Activated CD4-positive, CD25-positive, alpha-beta regulatory T cell treated with anti-CD3 and anti-CD28 coated beads, Interleukin-2, amount 50 U/mL, for 16 hours (primary cell): Measurements from ENCODE around the gene AHI1.

ENCODE experiments used
- DNase-seq: peaks from one replicate; pipeline ENCODE4 v3.0.0-alpha.2; 2020; ENCODE audit warnings: low read depth, low spot score

AHI1 gene

GRCh38 chr6:135299256-135299655 lies 198.3 kb downstream of the AHI1 start:
- no peak for DNase-seq

GRCh38 chr6:135298455-135298854 lies 199.1 kb downstream of the AHI1 start:
- no peak for DNase-seq

GRCh38 chr6:135296715-135297114 lies 200.8 kb downstream of the AHI1 start:
- no peak for DNase-seq

- DNase-seq, result no peak
These were observed 202.5 kb downstream of the AHI1 start for GRCh38 chr6:135295085-135295484.

- no peak for DNase-seq
These were observed 206.1 kb downstream of the AHI1 start for GRCh38 chr6:135291288-135292076.

- DNase-seq, result no peak
These were observed 207.7 kb downstream of the AHI1 start for GRCh38 chr6:135289816-135290215.

GRCh38 chr6:135286962-135287538 lies 210.5 kb downstream of the AHI1 start:
- DNase-seq, result no peak

GRCh38 chr6:135285165-135285564 lies 212.4 kb downstream of the AHI1 start:
- DNase-seq, result no peak

GRCh38 chr6:135283926-135284325 lies 213.6 kb downstream of the AHI1 start:
- no peak for DNase-seq

GRCh38 chr6:135282395-135282794 lies 215.1 kb downstream of the AHI1 start:
- DNase-seq, result no peak

- DNase-seq, result no peak
These were observed 215.6 kb downstream of the AHI1 start for GRCh38 chr6:135281964-135282363.

GRCh38 chr6:135281227-135281626 lies 216.3 kb downstream of the AHI1 start:
- DNase-seq, result no peak

GRCh38 chr6:135280375-135281136 lies 217.0 kb downstream of the AHI1 start:
- DNase-seq, result no peak

GRCh38 chr6:135277422-135277821 lies 220.1 kb downstream of the AHI1 start:
- no peak for DNase-seq

- DNase-seq, result no peak
These were observed 222.8 kb downstream of the AHI1 start for GRCh38 chr6:135274561-135275293.

GRCh38 chr6:135271626-135272025 lies 225.9 kb downstream of the AHI1 start:
- DNase-seq, result no peak

GRCh38 chr6:135270676-135271536 lies 226.6 kb downstream of the AHI1 start:
- DNase-seq, result no peak

- DNase-seq, result no peak
These were observed 228.1 kb downstream of the AHI1 start for GRCh38 chr6:135269481-135269891.

- DNase-seq, result no peak
These were observed 228.8 kb downstream of the AHI1 start for GRCh38 chr6:135268740-135269139.

- DNase-seq, result no peak
These were observed 229.3 kb downstream of the AHI1 start for GRCh38 chr6:135268263-135268662.

- no peak for DNase-seq
These were observed 230.5 kb downstream of the AHI1 start for GRCh38 chr6:135267085-135267484.
